GM23338 (cell line): ENCODE results near the gene PILRB. TPM values are rescaled to one million over a fixed set of nuclear protein-coding genes. Genes with fewer than 3 reads are reported as not detected.

Experiments
- EZH2 ChIP-seq: fragments of 200-600 bp; sonication (generic); IDR thresholded peaks from one replicate; pipeline ENCODE4 v1.8.0; 2017; ENCODE audit warnings: antibody characterized with exemption, mild to moderate bottlenecking, low read depth; ENCODE audit not compliant: unreplicated experiment
- EZH2phosphoT487 ChIP-seq: fragments of 200-600 bp; sonication (generic); IDR thresholded peaks from one replicate; pipeline ENCODE4 v1.8.1; 2018; ENCODE audit warnings: antibody characterized with exemption; ENCODE audit not compliant: unreplicated experiment
- NANOG ChIP-seq: IDR thresholded peaks from 2 replicates; pipeline ENCODE4 v1.6.1; 2016; ENCODE audit warnings: antibody characterized with exemption, borderline replicate concordance
- POLR2AphosphoS5 ChIP-seq: IDR thresholded peaks from 2 replicates; pipeline ENCODE4 v1.6.1; 2016; ENCODE audit warnings: antibody characterized with exemption, low read depth
- STAT1 ChIP-seq: IDR thresholded peaks from one replicate; pipeline ENCODE4 v1.6.1; 2016; ENCODE audit warnings: antibody characterized with exemption; ENCODE audit not compliant: unreplicated experiment
- ZNF114 ChIP-seq: fragments of 250-450 bp; sonication (Bioruptor Pico); IDR thresholded peaks from 2 replicates; pipeline ENCODE4 v1.5.0; 2020; ENCODE audit warnings: mild to moderate bottlenecking, moderate library complexity
- polyA plus RNA-seq: library from polyadenylated mRNA; unstranded; fragments of >200 nt; fragmentation: Nextera tagmentation; extraction: Ambion mirVana; gene quantifications from 2 replicates; pipeline ENCODE4 v1.2.1, GENCODE V29; 2016
- total RNA-seq: library from RNA; depleted of rRNA; stranded (reverse); fragments of >200 nt; shearing (Covaris generic); gene quantifications from 2 replicates; pipeline ENCODE4 v1.2.3, GENCODE V29; 2014
- TF ChIP-seq, protein P1 (sequence below): fragments of 250-450 bp; sonication (Bioruptor Pico); IDR thresholded peaks from 2 replicates; pipeline ENCODE4 v1.5.0; 2020; ENCODE audit warnings: mild to moderate bottlenecking, moderate library complexity
- TF ChIP-seq, protein P2 (sequence below), 2 experiments: fragments of 200-600 bp in 1 of 2; sonication (generic) in 1 of 2; conservative IDR thresholded peaks; 2 replicates each; pipeline versions ENCODE4 v1.5.1 to v1.6.1; 2016 to 2017; ENCODE audit warnings: antibody characterized with exemption in 2 of 2, low read depth in 2 of 2, mild to moderate bottlenecking in 2 of 2, moderate library complexity in 1 of 2

The PILRB gene
- total and polyA plus RNA-seq, 2 experiments from 2014 or later: 25.3 to 43.0 TPM

DNA sequence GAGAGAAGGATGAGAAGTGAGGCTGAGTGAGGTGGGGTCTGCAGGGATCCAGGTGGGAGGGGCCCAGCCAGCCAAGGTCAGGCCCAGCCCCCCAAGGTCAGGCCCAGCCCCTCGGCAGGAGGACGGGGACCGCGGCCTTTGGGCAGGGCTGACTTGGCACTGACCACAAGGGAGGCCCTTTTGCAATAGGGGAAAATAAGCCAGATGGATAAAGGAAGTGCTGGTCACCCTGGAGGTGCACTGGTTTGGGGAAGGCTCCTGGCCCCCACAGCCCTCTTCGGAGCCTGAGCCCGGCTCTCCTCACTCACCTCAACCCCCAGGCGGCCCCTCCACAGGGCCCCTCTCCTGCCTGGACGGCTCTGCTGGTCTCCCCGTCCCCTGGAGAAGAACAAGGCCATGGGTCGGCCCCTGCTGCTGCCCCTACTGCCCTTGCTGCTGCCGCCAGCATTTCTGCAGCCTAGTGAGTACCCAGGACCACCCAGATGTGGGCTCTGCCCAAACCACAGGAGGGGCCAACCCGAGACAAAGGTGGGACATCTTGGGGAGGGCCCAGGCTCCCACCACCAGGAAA, 15.4 kb downstream of the PILRB start, which contains the start of gene PILRA (continued):
- TF ChIP-seq, protein P1, sequence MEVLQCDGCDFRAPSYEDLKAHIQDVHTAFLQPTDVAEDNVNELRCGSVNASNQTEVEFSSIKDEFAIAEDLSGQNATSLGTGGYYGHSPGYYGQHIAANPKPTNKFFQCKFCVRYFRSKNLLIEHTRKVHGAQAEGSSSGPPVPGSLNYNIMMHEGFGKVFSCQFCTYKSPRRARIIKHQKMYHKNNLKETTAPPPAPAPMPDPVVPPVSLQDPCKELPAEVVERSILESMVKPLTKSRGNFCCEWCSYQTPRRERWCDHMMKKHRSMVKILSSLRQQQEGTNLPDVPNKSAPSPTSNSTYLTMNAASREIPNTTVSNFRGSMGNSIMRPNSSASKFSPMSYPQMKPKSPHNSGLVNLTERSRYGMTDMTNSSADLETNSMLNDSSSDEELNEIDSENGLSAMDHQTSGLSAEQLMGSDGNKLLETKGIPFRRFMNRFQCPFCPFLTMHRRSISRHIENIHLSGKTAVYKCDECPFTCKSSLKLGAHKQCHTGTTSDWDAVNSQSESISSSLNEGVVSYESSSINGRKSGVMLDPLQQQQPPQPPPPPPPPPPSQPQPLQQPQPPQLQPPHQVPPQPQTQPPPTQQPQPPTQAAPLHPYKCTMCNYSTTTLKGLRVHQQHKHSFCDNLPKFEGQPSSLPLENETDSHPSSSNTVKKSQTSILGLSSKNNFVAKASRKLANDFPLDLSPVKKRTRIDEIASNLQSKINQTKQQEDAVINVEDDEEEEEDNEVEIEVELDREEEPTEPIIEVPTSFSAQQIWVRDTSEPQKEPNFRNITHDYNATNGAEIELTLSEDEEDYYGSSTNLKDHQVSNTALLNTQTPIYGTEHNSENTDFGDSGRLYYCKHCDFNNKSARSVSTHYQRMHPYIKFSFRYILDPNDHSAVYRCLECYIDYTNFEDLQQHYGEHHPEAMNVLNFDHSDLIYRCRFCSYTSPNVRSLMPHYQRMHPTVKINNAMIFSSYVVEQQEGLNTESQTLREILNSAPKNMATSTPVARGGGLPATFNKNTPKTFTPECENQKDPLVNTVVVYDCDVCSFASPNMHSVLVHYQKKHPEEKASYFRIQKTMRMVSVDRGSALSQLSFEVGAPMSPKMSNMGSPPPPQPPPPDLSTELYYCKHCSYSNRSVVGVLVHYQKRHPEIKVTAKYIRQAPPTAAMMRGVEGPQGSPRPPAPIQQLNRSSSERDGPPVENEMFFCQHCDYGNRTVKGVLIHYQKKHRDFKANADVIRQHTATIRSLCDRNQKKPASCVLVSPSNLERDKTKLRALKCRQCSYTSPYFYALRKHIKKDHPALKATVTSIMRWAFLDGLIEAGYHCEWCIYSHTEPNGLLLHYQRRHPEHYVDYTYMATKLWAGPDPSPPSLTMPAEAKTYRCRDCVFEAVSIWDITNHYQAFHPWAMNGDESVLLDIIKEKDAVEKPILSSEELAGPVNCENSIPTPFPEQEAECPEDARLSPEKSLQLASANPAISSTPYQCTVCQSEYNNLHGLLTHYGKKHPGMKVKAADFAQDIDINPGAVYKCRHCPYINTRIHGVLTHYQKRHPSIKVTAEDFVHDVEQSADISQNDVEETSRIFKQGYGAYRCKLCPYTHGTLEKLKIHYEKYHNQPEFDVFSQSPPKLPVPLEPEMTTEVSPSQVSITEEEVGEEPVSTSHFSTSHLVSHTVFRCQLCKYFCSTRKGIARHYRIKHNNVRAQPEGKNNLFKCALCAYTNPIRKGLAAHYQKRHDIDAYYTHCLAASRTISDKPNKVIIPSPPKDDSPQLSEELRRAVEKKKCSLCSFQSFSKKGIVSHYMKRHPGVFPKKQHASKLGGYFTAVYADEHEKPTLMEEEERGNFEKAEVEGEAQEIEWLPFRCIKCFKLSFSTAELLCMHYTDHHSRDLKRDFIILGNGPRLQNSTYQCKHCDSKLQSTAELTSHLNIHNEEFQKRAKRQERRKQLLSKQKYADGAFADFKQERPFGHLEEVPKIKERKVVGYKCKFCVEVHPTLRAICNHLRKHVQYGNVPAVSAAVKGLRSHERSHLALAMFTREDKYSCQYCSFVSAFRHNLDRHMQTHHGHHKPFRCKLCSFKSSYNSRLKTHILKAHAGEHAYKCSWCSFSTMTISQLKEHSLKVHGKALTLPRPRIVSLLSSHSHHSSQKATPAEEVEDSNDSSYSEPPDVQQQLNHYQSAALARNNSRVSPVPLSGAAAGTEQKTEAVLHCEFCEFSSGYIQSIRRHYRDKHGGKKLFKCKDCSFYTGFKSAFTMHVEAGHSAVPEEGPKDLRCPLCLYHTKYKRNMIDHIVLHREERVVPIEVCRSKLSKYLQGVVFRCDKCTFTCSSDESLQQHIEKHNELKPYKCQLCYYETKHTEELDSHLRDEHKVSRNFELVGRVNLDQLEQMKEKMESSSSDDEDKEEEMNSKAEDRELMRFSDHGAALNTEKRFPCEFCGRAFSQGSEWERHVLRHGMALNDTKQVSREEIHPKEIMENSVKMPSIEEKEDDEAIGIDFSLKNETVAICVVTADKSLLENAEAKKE: no peak
- TF ChIP-seq NANOG (no peak), EZH2 (no peak), STAT1 (no peak), EZH2phosphoT487 (no peak), POLR2AphosphoS5 (no peak), ZNF114 (no peak)
- TF ChIP-seq, protein P2, sequence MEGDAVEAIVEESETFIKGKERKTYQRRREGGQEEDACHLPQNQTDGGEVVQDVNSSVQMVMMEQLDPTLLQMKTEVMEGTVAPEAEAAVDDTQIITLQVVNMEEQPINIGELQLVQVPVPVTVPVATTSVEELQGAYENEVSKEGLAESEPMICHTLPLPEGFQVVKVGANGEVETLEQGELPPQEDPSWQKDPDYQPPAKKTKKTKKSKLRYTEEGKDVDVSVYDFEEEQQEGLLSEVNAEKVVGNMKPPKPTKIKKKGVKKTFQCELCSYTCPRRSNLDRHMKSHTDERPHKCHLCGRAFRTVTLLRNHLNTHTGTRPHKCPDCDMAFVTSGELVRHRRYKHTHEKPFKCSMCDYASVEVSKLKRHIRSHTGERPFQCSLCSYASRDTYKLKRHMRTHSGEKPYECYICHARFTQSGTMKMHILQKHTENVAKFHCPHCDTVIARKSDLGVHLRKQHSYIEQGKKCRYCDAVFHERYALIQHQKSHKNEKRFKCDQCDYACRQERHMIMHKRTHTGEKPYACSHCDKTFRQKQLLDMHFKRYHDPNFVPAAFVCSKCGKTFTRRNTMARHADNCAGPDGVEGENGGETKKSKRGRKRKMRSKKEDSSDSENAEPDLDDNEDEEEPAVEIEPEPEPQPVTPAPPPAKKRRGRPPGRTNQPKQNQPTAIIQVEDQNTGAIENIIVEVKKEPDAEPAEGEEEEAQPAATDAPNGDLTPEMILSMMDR (conservative IDR thresholded peaks at IDR 0.05; ENCODE audit: low read depth in 2 of 2): no peak
